ENCODE measurements around the gene MRGPRD.

DNA sequence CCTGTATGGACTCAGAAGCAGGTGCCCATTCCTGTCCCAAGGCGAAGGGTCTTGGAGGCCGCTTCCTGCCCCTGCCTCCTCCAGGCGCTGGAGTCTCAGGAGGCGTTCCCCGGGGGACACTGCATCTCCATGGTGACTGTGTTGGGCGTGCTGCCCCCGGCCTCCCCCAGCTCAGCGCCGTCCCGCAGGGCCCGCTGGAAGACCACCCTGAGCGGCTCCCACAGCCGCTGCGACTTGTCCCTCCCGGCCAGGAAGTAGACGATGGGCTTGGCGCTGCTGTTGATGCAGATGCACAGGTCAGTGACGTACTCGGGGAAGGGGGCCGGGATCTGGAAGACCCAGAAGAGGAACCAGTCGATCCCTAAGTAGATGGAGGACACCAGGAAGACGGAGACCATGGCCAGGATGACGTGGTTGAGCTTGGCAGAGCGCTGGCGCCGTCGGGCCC is 24.4 kb upstream of the MRGPRD start:
- TF ChIP-seq YY1 (IDR thresholded peaks at IDR 0.05) (no peak), JUND (IDR thresholded peaks at IDR 0.05) (no peak), GABPA (IDR thresholded peaks at IDR 0.05 in 1 of 2, conservative IDR thresholded peaks at IDR 0.05 in 1 of 2) (no peak), RXRA (IDR thresholded peaks at IDR 0.05) (no peak), MAX (IDR thresholded peaks at IDR 0.05) (no peak), TAF1 (conservative IDR thresholded peaks at IDR 0.05) (no peak), NR2F2 (IDR thresholded peaks at IDR 0.05) (no peak), SP1 (IDR thresholded peaks at IDR 0.05) (no peak), FOXA2 (IDR thresholded peaks at IDR 0.05) (no peak)
- TF ChIP-seq, protein P1, sequence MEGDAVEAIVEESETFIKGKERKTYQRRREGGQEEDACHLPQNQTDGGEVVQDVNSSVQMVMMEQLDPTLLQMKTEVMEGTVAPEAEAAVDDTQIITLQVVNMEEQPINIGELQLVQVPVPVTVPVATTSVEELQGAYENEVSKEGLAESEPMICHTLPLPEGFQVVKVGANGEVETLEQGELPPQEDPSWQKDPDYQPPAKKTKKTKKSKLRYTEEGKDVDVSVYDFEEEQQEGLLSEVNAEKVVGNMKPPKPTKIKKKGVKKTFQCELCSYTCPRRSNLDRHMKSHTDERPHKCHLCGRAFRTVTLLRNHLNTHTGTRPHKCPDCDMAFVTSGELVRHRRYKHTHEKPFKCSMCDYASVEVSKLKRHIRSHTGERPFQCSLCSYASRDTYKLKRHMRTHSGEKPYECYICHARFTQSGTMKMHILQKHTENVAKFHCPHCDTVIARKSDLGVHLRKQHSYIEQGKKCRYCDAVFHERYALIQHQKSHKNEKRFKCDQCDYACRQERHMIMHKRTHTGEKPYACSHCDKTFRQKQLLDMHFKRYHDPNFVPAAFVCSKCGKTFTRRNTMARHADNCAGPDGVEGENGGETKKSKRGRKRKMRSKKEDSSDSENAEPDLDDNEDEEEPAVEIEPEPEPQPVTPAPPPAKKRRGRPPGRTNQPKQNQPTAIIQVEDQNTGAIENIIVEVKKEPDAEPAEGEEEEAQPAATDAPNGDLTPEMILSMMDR (IDR thresholded peaks at IDR 0.05; ENCODE audit: low read depth, low read length, missing input control), result no peak
- TF ChIP-seq, protein P2, sequence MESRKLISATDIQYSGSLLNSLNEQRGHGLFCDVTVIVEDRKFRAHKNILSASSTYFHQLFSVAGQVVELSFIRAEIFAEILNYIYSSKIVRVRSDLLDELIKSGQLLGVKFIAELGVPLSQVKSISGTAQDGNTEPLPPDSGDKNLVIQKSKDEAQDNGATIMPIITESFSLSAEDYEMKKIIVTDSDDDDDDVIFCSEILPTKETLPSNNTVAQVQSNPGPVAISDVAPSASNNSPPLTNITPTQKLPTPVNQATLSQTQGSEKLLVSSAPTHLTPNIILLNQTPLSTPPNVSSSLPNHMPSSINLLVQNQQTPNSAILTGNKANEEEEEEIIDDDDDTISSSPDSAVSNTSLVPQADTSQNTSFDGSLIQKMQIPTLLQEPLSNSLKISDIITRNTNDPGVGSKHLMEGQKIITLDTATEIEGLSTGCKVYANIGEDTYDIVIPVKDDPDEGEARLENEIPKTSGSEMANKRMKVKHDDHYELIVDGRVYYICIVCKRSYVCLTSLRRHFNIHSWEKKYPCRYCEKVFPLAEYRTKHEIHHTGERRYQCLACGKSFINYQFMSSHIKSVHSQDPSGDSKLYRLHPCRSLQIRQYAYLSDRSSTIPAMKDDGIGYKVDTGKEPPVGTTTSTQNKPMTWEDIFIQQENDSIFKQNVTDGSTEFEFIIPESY (IDR thresholded peaks at IDR 0.05), result no peak
